Psoas muscle (tissue), 8 donors: ENCODE measurements around the gene MOB3A. TPM values are rescaled to one million over a fixed set of nuclear protein-coding genes. Genes with fewer than 3 reads are reported as not detected.

Source experiments
- ATAC-seq, 4 donors: fragments of 200-7000 bp; cut with Tn5 transposase; one replicate each; pipeline ENCODE4 v1.9.1; 2020; ENCODE audit warnings: moderate library complexity in 3 of 4, mild to moderate bottlenecking in 2 of 4
- DNase-seq, 2 donors: peaks; one replicate each; pipeline ENCODE4 v3.0.0-alpha.2; 2020
- H3K27ac ChIP-seq: fragments of 200-600 bp; one replicate; pipeline ENCODE4 v1.8.0; 2022
- H3K27me3 ChIP-seq, 3 donors: fragments of 200-600 bp in 1 of 3; one replicate each; pipeline versions ENCODE4 v1.6.1 to v1.8.0; 2013 to 2022; ENCODE audit warnings: low read length in 2 of 3, mild to moderate bottlenecking in 2 of 3, moderate library complexity in 1 of 3; ENCODE audit not compliant: insufficient read depth in 3 of 3
- H3K36me3 ChIP-seq, 2 donors: fragments of 200-600 bp in 1 of 2; one replicate each; pipeline versions ENCODE4 v1.6.1 to v1.8.0; 2013 to 2022; ENCODE audit warnings: low read depth in 1 of 2, mild to moderate bottlenecking in 1 of 2, moderate library complexity in 1 of 2; ENCODE audit not compliant: insufficient read depth in 1 of 2
- H3K4me1 ChIP-seq: fragments of 200-600 bp; one replicate; pipeline ENCODE4 v1.8.0; 2022
- H3K4me3 ChIP-seq: fragments of 200-600 bp; one replicate; pipeline ENCODE4 v1.8.0; 2022; ENCODE audit warnings: mild to moderate bottlenecking
- H3K9me3 ChIP-seq: fragments of 200-600 bp; one replicate; pipeline ENCODE4 v1.8.0; 2022
- CTCF ChIP-seq: fragments of 200-600 bp; IDR thresholded peaks from one replicate; pipeline ENCODE4 v1.8.0; 2022; ENCODE audit warnings: antibody characterized with exemption
- WGBS, 3 donors: extraction: QIAGEN DNeasy Blood & Tissue Kit; methylation state at CpG; one replicate each; pipeline versions ENCODE4 v1.1.6 to v1.1.7; 2013; 5-methylcytosine and 5-hydroxymethylcytosine counted together
- intact Hi-C, 2 donors: fragments of 100-400 bp; cut with DNase I; formaldehyde crosslinking; loops; one replicate each; pipeline versions ENCODE4 v1.11.0 to v1.14.2; 2022
- polyA plus RNA-seq, 3 donors: library from polyadenylated mRNA; stranded (reverse); fragments of 200-250 nt; gene quantifications; one replicate each; pipeline ENCODE4 v1.2.3, GENCODE V29; 2013
- total RNA-seq, 4 donors: library from RNA; stranded (reverse); fragmentation: NEBNext Ultra II Directional in 2 of 4; extraction: Animal tissue kit (Norgen Biotek cat#: 25700) in 2 of 4; gene quantifications; one replicate each; pipeline versions ENCODE4 v1.2.1 to v1.2.4, GENCODE V29; 2021 to 2023
- donor health status: healthy with polysubstance abuse.
- donor health status: DM: no; HTN: no; CAD: no; lungs with moderate emphysema.
- donor health status: Bipolar disorder and iron deficiency.
- donor health status: healthy.
- donor health status: DM: yes; HTN: yes; CAD: no.
- donor health status: DM: no; HTN: no; CAD: no.
- donor health status: DM: no; HTN: no; CAD: no.
- donor health status: DM: yes; HTN: yes; CAD: no.

MOB3A gene
- total and polyA plus RNA-seq, 7 donors = 8.3 to 19.8 (median 13.5) TPM

DNA sequence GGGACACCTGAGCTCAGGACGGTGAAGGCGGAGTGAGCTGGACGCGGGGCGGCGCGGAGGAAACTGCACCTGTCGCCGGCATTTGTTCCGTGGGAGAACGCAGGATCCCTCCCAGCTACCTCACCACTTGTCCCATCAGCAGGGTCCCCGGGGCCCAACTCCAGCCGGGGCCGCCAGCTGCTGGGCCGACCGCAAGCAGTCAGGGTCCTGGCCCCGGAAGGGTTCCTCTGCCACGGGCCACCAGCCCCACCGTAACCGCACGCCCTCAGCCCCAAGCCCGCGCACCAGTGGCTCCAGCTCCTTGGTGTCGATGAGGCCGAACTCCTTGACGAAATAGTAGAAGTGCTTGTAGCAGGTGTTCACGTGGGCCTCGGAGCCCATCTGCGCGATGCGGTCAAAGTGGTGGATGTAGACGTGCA, 19.6 kb downstream of the MOB3A start:
- no peaks in the 10 kb centered on the region for H3K27me3 ChIP-seq
- no peak overlapping the region for H3K27ac ChIP-seq
- WGBS, 3 donors = 93 to 95% (median 95%) methylated on average over 32 of the region's 32 CpGs
- TF ChIP-seq CTCF = no peak
- DNase-seq (peak in 1 of 2 donors; percentile 48), ATAC-seq (no peak)
- H3K9me3 ChIP-seq = no peaks in the 10 kb centered on the region
- H3K36me3 ChIP-seq = peaks cover 2 to 90% of the 10 kb centered on the region in 2 donors
- H3K4me1 ChIP-seq = no peaks in the 10 kb centered on the region
- H3K4me3 ChIP-seq = no peak overlapping the region
- intact Hi-C loops = loop anchor here in 1 of 2 donors (5.0 kb wide), 1 partner anchor 149 kb away; no protein-coding TSS in a partner anchor

GRCh38 chr19:2072757-2073551, 23.2 kb downstream of the MOB3A start:
- DNase-seq (no peak), ATAC-seq (no peak)
- Histone ChIP-seq H3K4me1 (peaks cover 7% of the 10 kb centered on the region), H3K36me3 (peaks cover 2 to 69% of the 10 kb centered on the region in 2 donors), H3K27me3 (no peaks in the 10 kb centered on the region), H3K27ac (no peak overlapping the region), H3K4me3 (no peak overlapping the region), H3K9me3 (no peaks in the 10 kb centered on the region)
- intact Hi-C loops = no loop called here
- TF ChIP-seq CTCF = no peak
- WGBS, 3 donors = 89 to 91% (median 91%) methylated on average over 32 of the region's 32 CpGs

DNA sequence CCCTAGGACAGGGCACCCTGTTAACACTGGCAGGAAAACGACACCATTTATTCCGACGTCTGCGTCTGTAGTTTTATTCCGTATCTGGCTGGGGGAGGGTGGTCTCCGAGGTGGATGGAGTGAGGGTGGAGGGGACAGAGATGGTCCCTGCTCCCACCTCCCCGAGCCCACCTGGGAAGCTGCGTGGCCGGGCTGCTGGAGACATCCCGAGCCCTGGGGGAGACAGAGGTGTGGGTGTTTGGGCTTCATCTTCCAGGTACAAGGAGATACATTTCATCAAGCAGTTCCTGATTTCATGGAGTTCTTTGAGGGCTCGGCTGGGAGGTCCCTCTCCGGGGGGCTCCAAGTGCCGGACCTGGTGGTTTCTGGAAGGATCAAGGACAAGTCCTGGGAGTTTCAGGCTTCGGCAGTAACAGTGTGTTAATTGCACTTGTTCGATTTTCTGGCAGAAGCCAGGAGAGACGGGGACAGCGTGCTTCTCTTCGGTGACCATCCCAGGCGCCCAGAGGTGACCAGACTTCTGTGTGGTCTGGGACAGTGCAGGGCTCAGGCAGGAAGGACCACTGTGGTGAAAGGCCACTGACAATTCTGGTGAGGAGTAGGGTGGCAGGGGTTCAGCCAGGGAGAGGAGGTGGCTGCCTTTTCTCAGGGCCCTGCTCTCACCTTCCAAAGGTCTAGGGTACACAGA, 25.0 kb downstream of the MOB3A start:
- intact Hi-C loops = loop anchor here in 1 of 2 donors (2.0 kb wide), 1 partner anchor 142 kb away; no protein-coding TSS in a partner anchor
- Histone ChIP-seq H3K4me3 (no peak overlapping the region), H3K9me3 (no peaks in the 10 kb centered on the region), H3K27me3 (no peaks in the 10 kb centered on the region), H3K27ac (no peak overlapping the region), H3K36me3 (peaks cover 0 to 50% of the 10 kb centered on the region in 2 donors), H3K4me1 (peaks cover 7% of the 10 kb centered on the region)
- TF ChIP-seq CTCF = no peak
- DNase-seq (peak in 1 of 2 donors; percentile 47), ATAC-seq (no peak)
- WGBS, 3 donors = 83 to 87% (median 86%) methylated on average over 19 of the region's 19 CpGs

DNA sequence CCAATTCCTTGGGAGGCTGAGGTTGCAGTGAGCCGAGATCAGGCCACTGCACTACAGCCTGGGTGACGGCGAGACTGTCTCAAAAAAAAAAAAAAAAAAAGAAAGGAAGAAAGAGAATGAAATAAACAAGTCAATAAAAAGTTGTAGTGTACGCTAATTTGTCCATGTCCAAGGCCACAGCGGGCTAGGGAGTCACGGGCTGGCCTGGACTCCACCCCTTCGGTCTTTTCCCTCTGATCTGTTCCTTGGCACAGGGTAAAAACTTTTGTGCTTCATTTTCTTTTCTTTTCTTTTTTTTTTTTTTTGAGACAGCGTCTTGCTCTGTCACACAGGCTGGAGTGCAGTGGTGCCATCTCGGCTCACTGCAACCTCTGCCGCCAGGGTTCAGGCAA, 25.7 kb downstream of the MOB3A start:
- Histone ChIP-seq H3K4me1 (peaks cover 7% of the 10 kb centered on the region), H3K4me3 (no peak overlapping the region), H3K9me3 (no peaks in the 10 kb centered on the region), H3K27me3 (no peaks in the 10 kb centered on the region), H3K27ac (no peak overlapping the region), H3K36me3 (peaks cover 0 to 44% of the 10 kb centered on the region in 2 donors)
- DNase-seq = peak in 1 of 2 donors; percentile 54
- intact Hi-C loops = loop anchor here in 1 of 2 donors (2.0 kb wide), 1 partner anchor 142 kb away; no protein-coding TSS in a partner anchor
- no peak for TF ChIP-seq CTCF
- 74 to 92% (median 85%) methylated on average over 9 to 10 of the region's 10 CpGs for WGBS, 3 donors
- no peak for ATAC-seq
